Esophagus muscularis mucosa (tissue), 4 donors: Measurements from ENCODE around the gene MPO. TPM values are rescaled to one million over a fixed set of nuclear protein-coding genes. Genes with fewer than 3 reads are reported as not detected.
A peak's percentile ranks its signal among the peaks of the same experiment; 100 is the strongest.

ENCODE experiments used
- DNase-seq: peaks from one replicate; pipeline ENCODE4 v3.0.0-alpha.2; 2017; ENCODE audit errors: extremely low spot score
- H3K27ac ChIP-seq, 4 donors: fragments of 200-600 bp; sonication (generic); replicated peaks in 1 of 4; 1 replicate in 3 of 4; 2 replicates in 1 of 4; pipeline ENCODE4 v1.5.1; 2016 to 2019; ENCODE audit warnings: mild to moderate bottlenecking in 1 of 4
- H3K27me3 ChIP-seq, 4 donors: fragments of 200-600 bp; sonication (generic); one replicate each; pipeline versions ENCODE4 v1.5.1 to v1.6.0; 2016 to 2019
- H3K36me3 ChIP-seq, 4 donors: fragments of 200-600 bp; sonication (generic); one replicate each; pipeline ENCODE4 v1.5.1; 2016 to 2019
- H3K4me1 ChIP-seq, 4 donors: fragments of 200-600 bp; sonication (generic); one replicate each; pipeline ENCODE4 v1.5.1; 2016 to 2019
- H3K4me3 ChIP-seq, 4 donors: fragments of 200-600 bp; sonication (generic); 1 replicate in 2 of 4; 2 replicates in 2 of 4; pipeline ENCODE4 v1.5.1; 2016 to 2019; ENCODE audit warnings: mild to moderate bottlenecking in 4 of 4, moderate library complexity in 1 of 4
- H3K9me3 ChIP-seq, 4 donors: fragments of 200-600 bp; sonication (generic); 1 replicate in 3 of 4; 2 replicates in 1 of 4; pipeline ENCODE4 v1.5.1; 2016 to 2019
- EP300 ChIP-seq: sonication (generic); formaldehyde crosslinking; IDR thresholded peaks from one replicate; pipeline ENCODE4 v1.6.1; 2017; ENCODE audit warnings: antibody characterized with exemption
- POLR2A ChIP-seq: fragments of 450-650 bp; IDR thresholded peaks from one replicate; pipeline ENCODE4 v1.6.1; 2017; ENCODE audit warnings: antibody characterized with exemption, moderate library complexity, mild to moderate bottlenecking, low read depth
- POLR2AphosphoS5 ChIP-seq, 2 donors: sonication (generic); formaldehyde crosslinking; IDR thresholded peaks; one replicate each; pipeline ENCODE4 v1.6.1; 2017; ENCODE audit warnings: antibody characterized with exemption in 2 of 2
- WGBS: methylation state at CpG from one replicate; pipeline ENCODE4 v1.1.5; 2018; 5-methylcytosine and 5-hydroxymethylcytosine counted together
- intact Hi-C: fragments of 100-400 bp; cut with DNase I; formaldehyde crosslinking; loops from one replicate; pipeline ENCODE4 v1.15.1; 2023
- total RNA-seq, 4 donors: library from RNA; depleted of rRNA; stranded (reverse); fragments of >200 nt; gene quantifications; one replicate each; pipeline versions ENCODE4 v1.1.0 to v1.2.1, GENCODE V29; 2016
- TF ChIP-seq, protein P1 (sequence below), 3 experiments: fragments of 200-600 bp in 2 of 3; fragments of 450-650 bp in 1 of 3; sonication (generic) in 2 of 3; IDR thresholded peaks; one replicate each; pipeline ENCODE4 v1.5.1; 2017 to 2019; ENCODE audit warnings: antibody characterized with exemption in 3 of 3, mild to moderate bottlenecking in 2 of 3, moderate library complexity in 1 of 3

The MPO gene
- total RNA-seq, 4 donors from 2014 or later, result 0.23 to 0.66 TPM; not detected in 2

DNA sequence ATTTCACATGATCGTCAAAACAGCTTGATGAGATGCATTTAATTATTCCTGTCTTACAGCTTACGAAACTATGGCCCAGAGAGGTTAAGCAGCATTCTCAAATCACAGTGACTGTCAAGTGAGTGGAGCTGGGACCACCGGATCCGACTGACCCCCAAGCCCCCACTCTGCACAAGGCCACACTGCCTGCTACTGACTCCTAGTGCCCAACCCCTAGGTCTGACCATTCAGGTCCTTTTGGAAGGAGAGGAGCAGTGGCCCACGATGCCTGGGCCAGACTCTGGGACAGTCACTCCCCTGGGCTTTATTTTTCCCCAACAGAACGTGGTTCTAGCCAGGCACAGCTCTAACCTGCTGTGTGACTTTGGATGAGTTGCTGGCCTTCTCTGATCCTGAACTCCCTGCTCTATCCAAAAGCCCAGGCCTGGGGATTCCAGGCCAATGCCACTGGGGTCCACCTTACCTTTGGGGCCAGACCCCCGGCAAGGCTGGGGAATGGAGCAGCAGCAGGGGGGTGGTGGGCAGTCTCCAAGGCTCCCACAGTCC is 38.0 kb upstream of the MPO start:
- peaks cover 4 to 13% (median 7%) of the 10 kb centered on the region in 4 donors for H3K4me1 ChIP-seq
- H3K27me3 ChIP-seq, result no peaks in the 10 kb centered on the region
- H3K36me3 ChIP-seq, result peaks cover 0 to 50% (median 6%) of the 10 kb centered on the region in 4 donors
- DNase-seq, result no peak
- no peaks in the 10 kb centered on the region for H3K9me3 ChIP-seq
- no peak overlapping the region for H3K4me3 ChIP-seq
- intact Hi-C loops, result no loop called here
- no peak overlapping the region for H3K27ac ChIP-seq
- TF ChIP-seq, protein P1, sequence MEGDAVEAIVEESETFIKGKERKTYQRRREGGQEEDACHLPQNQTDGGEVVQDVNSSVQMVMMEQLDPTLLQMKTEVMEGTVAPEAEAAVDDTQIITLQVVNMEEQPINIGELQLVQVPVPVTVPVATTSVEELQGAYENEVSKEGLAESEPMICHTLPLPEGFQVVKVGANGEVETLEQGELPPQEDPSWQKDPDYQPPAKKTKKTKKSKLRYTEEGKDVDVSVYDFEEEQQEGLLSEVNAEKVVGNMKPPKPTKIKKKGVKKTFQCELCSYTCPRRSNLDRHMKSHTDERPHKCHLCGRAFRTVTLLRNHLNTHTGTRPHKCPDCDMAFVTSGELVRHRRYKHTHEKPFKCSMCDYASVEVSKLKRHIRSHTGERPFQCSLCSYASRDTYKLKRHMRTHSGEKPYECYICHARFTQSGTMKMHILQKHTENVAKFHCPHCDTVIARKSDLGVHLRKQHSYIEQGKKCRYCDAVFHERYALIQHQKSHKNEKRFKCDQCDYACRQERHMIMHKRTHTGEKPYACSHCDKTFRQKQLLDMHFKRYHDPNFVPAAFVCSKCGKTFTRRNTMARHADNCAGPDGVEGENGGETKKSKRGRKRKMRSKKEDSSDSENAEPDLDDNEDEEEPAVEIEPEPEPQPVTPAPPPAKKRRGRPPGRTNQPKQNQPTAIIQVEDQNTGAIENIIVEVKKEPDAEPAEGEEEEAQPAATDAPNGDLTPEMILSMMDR (IDR thresholded peaks at IDR 0.05), result no peak
- TF ChIP-seq POLR2A (no peak), EP300 (no peak), POLR2AphosphoS5 (IDR thresholded peaks at IDR 0.05) (no peak)
- WGBS, result 78% methylated on average over 5 of the region's 7 CpGs

DNA sequence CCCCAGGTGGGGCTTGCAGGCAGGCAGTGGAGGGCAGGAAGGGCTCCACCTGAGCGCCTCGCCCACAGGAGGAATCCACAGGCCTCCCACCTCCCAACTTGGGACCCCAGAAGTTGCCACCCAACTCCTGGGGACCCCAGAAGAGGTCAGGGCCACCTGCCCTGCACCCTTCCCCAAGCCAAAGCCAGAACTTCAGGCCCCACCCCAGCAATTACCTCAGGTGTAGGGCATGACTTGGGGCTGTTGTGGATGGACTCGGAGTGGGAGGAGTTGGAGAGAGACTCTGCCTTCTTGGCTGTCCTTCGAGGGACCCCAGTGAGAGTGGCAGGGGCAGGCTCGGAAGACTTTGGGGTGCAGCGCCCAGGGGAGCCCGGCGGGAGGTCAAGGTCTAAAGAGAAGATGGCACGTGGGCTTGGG is 37.3 kb upstream of the MPO start:
- intact Hi-C loops, result no loop called here
- 91% methylated on average over 9 of the region's 9 CpGs for WGBS
- DNase-seq, result no peak
- no peaks in the 10 kb centered on the region for H3K9me3 ChIP-seq
- peaks cover 0 to 7% (median 2%) of the 10 kb centered on the region in 4 donors for H3K4me1 ChIP-seq
- no peak overlapping the region for H3K4me3 ChIP-seq
- no peak for TF ChIP-seq POLR2A
- TF ChIP-seq EP300, result no peak
- no peak for TF ChIP-seq POLR2AphosphoS5 (IDR thresholded peaks at IDR 0.05)
- TF ChIP-seq, protein P1 (IDR thresholded peaks at IDR 0.05), result no peak
- no peak overlapping the region for H3K27ac ChIP-seq
- no peaks in the 10 kb centered on the region for H3K27me3 ChIP-seq
- H3K36me3 ChIP-seq, result peaks cover 0 to 50% (median 6%) of the 10 kb centered on the region in 4 donors

DNA sequence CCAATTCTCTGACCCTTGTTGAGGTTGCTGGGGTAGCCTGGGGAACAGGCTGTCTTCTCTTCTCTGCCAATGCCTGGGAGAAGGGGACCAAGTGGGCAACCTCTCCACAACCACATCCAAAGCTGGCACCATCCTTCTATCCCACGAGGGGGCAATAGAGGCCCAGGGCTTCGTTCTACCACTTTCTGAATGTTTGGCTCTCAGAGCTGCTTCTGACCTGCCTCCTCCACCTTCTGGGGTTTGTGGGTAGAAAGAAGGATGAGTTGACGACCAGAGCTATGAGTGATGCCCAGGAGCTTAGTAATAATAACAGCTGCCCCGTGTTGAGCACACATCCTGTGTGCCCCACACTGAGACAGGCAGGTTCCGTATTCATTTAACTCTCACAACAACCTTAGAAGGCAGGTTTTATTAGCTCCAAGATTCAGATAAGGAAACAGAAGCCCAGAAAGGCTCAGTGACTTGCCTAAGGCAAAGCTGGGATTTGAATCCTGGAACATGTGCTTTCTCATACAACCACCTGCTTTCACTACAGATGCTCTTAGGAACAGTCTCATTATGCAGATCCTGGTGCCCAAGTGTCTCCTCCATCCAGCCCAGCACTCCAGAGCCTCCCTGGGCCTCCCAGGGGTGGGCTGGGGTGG is 36.8 kb upstream of the MPO start:
- no peak for DNase-seq
- H3K27ac ChIP-seq, result no peak overlapping the region
- TF ChIP-seq, protein P1 (IDR thresholded peaks at IDR 0.05), result peak; percentile 37 to 55 (median 39)
- TF ChIP-seq POLR2AphosphoS5 (IDR thresholded peaks at IDR 0.05), result no peak
- 10% methylated on average over 2 of the region's 5 CpGs for WGBS
- H3K4me3 ChIP-seq, result no peak overlapping the region
- intact Hi-C loops, result no loop called here
- peaks cover 0 to 47% (median 6%) of the 10 kb centered on the region in 4 donors for H3K36me3 ChIP-seq
- H3K27me3 ChIP-seq, result no peaks in the 10 kb centered on the region
- peaks cover 0 to 2% (median 0%) of the 10 kb centered on the region in 4 donors for H3K4me1 ChIP-seq
- no peaks in the 10 kb centered on the region for H3K9me3 ChIP-seq

DNA sequence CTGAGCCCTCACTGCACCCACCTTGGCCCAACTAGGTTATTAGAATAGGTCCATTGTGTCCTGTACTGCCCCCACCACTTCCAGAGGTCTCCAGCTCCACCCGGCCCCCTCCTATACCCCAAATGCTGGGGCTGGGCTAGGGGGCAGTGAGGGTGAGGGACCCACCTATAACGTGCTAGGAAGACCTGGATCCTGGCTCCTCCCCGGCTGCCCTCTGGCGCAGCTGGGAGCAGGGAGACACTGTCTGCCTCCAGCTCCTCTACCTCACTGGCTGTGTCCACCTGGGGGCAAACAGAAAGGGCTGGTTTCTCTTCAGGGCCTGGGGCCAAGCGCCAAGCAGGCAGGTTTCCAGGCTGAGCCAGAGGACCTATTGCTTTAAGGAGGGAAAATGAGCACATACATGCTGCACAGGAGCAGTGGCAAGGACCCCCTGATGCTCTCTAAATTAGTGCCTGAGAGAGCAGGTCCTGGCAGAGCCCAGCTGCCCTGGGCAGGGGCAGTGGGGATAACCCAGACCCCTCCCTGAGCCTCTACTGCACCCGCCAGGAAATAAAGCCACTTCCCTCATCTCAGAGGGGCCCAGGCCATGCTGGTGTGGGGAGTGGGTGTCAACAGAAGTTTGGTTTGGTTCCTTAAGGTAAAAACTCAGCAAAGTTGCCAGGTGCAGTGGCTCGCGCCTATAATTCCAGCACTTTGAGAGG is 35.7 kb upstream of the MPO start:
- intact Hi-C loops, result no loop called here
- 78% methylated on average over 7 of the region's 8 CpGs for WGBS
- Histone ChIP-seq H3K27ac (no peak overlapping the region), H3K9me3 (no peaks in the 10 kb centered on the region), H3K4me3 (no peak overlapping the region), H3K36me3 (peaks cover 0 to 36% (median 6%) of the 10 kb centered on the region in 4 donors), H3K27me3 (no peaks in the 10 kb centered on the region), H3K4me1 (no peaks in the 10 kb centered on the region)
- DNase-seq, result no peak
- TF ChIP-seq, protein P1 (IDR thresholded peaks at IDR 0.05), result no peak
- no peak for TF ChIP-seq EP300
- no peak for TF ChIP-seq POLR2A
- TF ChIP-seq POLR2AphosphoS5 (IDR thresholded peaks at IDR 0.05), result no peak
